IMR-90 (cell line): Measurements from ENCODE around the gene RCBTB1. TPM values are rescaled to one million over a fixed set of nuclear protein-coding genes. Genes with fewer than 3 reads are reported as not detected.

ENCODE experiments used
- ATAC-seq: fragments of 200-7000 bp; cut with Tn5 transposase; 2 replicates; pipeline ENCODE4 v1.9.1; 2020; ENCODE audit warnings: low read depth, mild to moderate bottlenecking, moderate library complexity
- BruUV-seq: library from RNA; stranded (reverse); fragments of 400-500 nt; replicated peaks from 2 replicates; lab custom pipeline; 2021; lab: Mats Ljungman, UMichigan
- CTCF ChIA-PET: fragments of 300-600 bp; formaldehyde crosslinking; extraction: SDS; loops from one replicate; lab custom pipeline; 2021; ENCODE audit warnings: antibody characterized with exemption; lab: Yijun Ruan, JAX
- POLR2A ChIA-PET: fragments of 300-600 bp; sonication (Branson Sonifier 250); formaldehyde crosslinking; loops from one replicate; lab custom pipeline; 2022; ENCODE audit warnings: antibody characterized with exemption; ENCODE audit not compliant: unreplicated experiment; lab: Charles Lee
- DNase-seq: peaks from one replicate; pipeline ENCODE4 v3.0.0; 2013
- H2AFZ ChIP-seq: replicated peaks from 2 replicates; pipeline ENCODE3; 2013; ENCODE audit warnings: low read length, mild to moderate bottlenecking; ENCODE audit not compliant: poor library complexity
- H2AK5ac ChIP-seq: 2 replicates; pipeline ENCODE4 v1.6.1; 2013; ENCODE audit warnings: low read depth, low read length, inconsistent platforms
- H2AK9ac ChIP-seq: replicated peaks from 2 replicates; pipeline ENCODE3; 2013; ENCODE audit warnings: mild to moderate bottlenecking, low read depth, low read length, moderate library complexity; ENCODE audit not compliant: poor library complexity
- H2BK120ac ChIP-seq: 2 replicates; pipeline ENCODE4 v1.6.1; 2013; ENCODE audit warnings: low read depth, low read length, inconsistent platforms
- H2BK15ac ChIP-seq: 3 replicates; pipeline ENCODE4 v1.6.1; 2013; ENCODE audit warnings: low read depth, low read length, inconsistent platforms
- H2BK20ac ChIP-seq: 2 replicates; pipeline ENCODE4 v1.6.1; 2013; ENCODE audit warnings: low read depth, mild to moderate bottlenecking, inconsistent platforms, low read length, moderate library complexity
- H2BK5ac ChIP-seq: 2 replicates; pipeline ENCODE4 v1.6.1; 2013; ENCODE audit warnings: mild to moderate bottlenecking, low read depth, low read length, inconsistent platforms; ENCODE audit not compliant: poor library complexity, severe bottlenecking
- H3K14ac ChIP-seq: replicated peaks from 2 replicates; pipeline ENCODE4 v1.6.1; 2013; ENCODE audit warnings: low read depth, low read length, inconsistent platforms
- H3K18ac ChIP-seq: 2 replicates; pipeline ENCODE4 v1.6.1; 2013; ENCODE audit warnings: low read depth, low read length, control low read depth
- H3K23ac ChIP-seq: 2 replicates; pipeline ENCODE4 v1.6.1; 2013; ENCODE audit warnings: low read depth, low read length, inconsistent platforms
- H3K27ac ChIP-seq: 2 replicates; pipeline ENCODE4 v1.5.1; 2013; ENCODE audit warnings: mild to moderate bottlenecking, control low read depth, low read length; ENCODE audit not compliant: insufficient read depth
- H3K27me3 ChIP-seq: 2 replicates; pipeline ENCODE4 v1.6.1; 2013; ENCODE audit warnings: low read length; ENCODE audit not compliant: control insufficient read depth, insufficient read depth
- H3K36me3 ChIP-seq: 2 replicates; pipeline ENCODE4 v1.6.1; 2013; ENCODE audit warnings: low read length, mixed read lengths; ENCODE audit not compliant: control insufficient read depth, insufficient read depth
- H3K4ac ChIP-seq: 2 replicates; pipeline ENCODE4 v1.6.1; 2013; ENCODE audit warnings: low read depth, low read length, inconsistent platforms
- H3K4me1 ChIP-seq: 2 replicates; pipeline ENCODE4 v1.6.1; 2013; ENCODE audit warnings: low read length, mixed read lengths; ENCODE audit not compliant: control insufficient read depth, insufficient read depth
- H3K4me2 ChIP-seq: 2 replicates; pipeline ENCODE4 v1.6.1; 2013; ENCODE audit warnings: low read depth, mild to moderate bottlenecking, control low read depth, low read length, moderate library complexity
- H3K4me3 ChIP-seq: 2 replicates; pipeline ENCODE4 v1.5.1; 2013; ENCODE audit warnings: low read depth, mild to moderate bottlenecking, control low read depth, low read length, moderate library complexity; ENCODE audit not compliant: insufficient read depth
- H3K56ac ChIP-seq: 2 replicates; pipeline ENCODE4 v1.6.1; 2013; ENCODE audit warnings: low read length, inconsistent platforms; ENCODE audit not compliant: insufficient read depth; ENCODE audit errors: extremely low read depth
- H3K79me1 ChIP-seq, 2 experiments: 2 replicates each; pipeline ENCODE4 v1.6.1; 2013; ENCODE audit warnings: low read length in 2 of 2, inconsistent platforms in 1 of 2, low read depth in 1 of 2
- H3K9ac ChIP-seq: 2 replicates; pipeline ENCODE4 v1.6.1; 2013; ENCODE audit warnings: low read depth, low read length, control low read depth
- H3K9me1 ChIP-seq: 2 replicates; pipeline ENCODE4 v1.6.1; 2013; ENCODE audit warnings: low read length, inconsistent platforms; ENCODE audit not compliant: insufficient read depth
- H3K9me3 ChIP-seq: 2 replicates; pipeline ENCODE4 v1.6.1; 2013; ENCODE audit warnings: low read length; ENCODE audit not compliant: control insufficient read depth, insufficient read depth
- H4K20me1 ChIP-seq: 2 replicates; pipeline ENCODE4 v1.6.1; 2013; ENCODE audit warnings: low read length, inconsistent platforms; ENCODE audit not compliant: insufficient read depth
- H4K5ac ChIP-seq: 2 replicates; pipeline ENCODE4 v1.6.1; 2013; ENCODE audit warnings: mild to moderate bottlenecking, low read depth, low read length, control low read depth
- H4K8ac ChIP-seq, 2 experiments: 2 replicates each; pipeline ENCODE4 v1.6.1; 2013; ENCODE audit warnings: low read depth in 2 of 2, low read length in 2 of 2, control low read depth in 1 of 2, inconsistent platforms in 1 of 2
- H4K91ac ChIP-seq: 2 replicates; pipeline ENCODE4 v1.6.1; 2013; ENCODE audit warnings: low read depth, low read length, inconsistent platforms; ENCODE audit not compliant: insufficient read depth
- BHLHE40 ChIP-seq: fragments of 150-350 bp; IDR thresholded peaks from 2 replicates; pipeline ENCODE4 v1.6.1; 2016; ENCODE audit warnings: mild to moderate bottlenecking, low read depth, low read length
- CTCF ChIP-seq: conservative IDR thresholded peaks from 2 replicates; pipeline ENCODE4 v1.5.1; 2012; ENCODE audit warnings: mild to moderate bottlenecking, low read depth, low read length, improper control_type of control experiment
- ELK1 ChIP-seq: fragments of 150-350 bp; IDR thresholded peaks from 2 replicates; pipeline ENCODE4 v1.6.1; 2016; ENCODE audit warnings: low read depth, mild to moderate bottlenecking, low read length, moderate library complexity, borderline replicate concordance
- FOS ChIP-seq: fragments of 150-350 bp; IDR thresholded peaks from 2 replicates; pipeline ENCODE4 v1.6.1; 2016; ENCODE audit warnings: low read depth, low read length
- MAFK ChIP-seq: IDR thresholded peaks from 2 replicates; pipeline ENCODE4 v1.6.1; 2012; ENCODE audit warnings: low read depth, low read length, improper control_type of control experiment
- MAZ ChIP-seq: IDR thresholded peaks from 2 replicates; pipeline ENCODE4 v1.6.1; 2012; ENCODE audit warnings: low read depth, mild to moderate bottlenecking, low read length, improper control_type of control experiment, moderate library complexity, borderline replicate concordance
- NFE2L2 ChIP-seq: fragments of 150-350 bp; IDR thresholded peaks from 2 replicates; pipeline ENCODE4 v1.6.1; 2016; ENCODE audit warnings: low read depth, mild to moderate bottlenecking, low read length
- RAD21 ChIP-seq: IDR thresholded peaks from 2 replicates; pipeline ENCODE4 v1.6.1; 2012; ENCODE audit warnings: low read length, improper control_type of control experiment
- RCOR1 ChIP-seq: IDR thresholded peaks from 2 replicates; pipeline ENCODE4 v1.6.1; 2012; ENCODE audit warnings: mild to moderate bottlenecking, low read length, improper control_type of control experiment; ENCODE audit not compliant: insufficient replicate concordance
- RFX5 ChIP-seq: IDR thresholded peaks from 2 replicates; pipeline ENCODE4 v1.8.0; 2012; ENCODE audit warnings: low read depth, mild to moderate bottlenecking, low read length, moderate library complexity
- USF2 ChIP-seq: fragments of 150-350 bp; IDR thresholded peaks from 2 replicates; pipeline ENCODE4 v1.6.1; 2017; ENCODE audit warnings: mild to moderate bottlenecking, antibody characterized with exemption, low read length, low read depth
- dilution Hi-C: fragments of 300-500 bp; cut with HindIII; formaldehyde crosslinking; loops from one replicate; pipeline ENCODE4 v1.14.3; 2018; ENCODE audit warnings: low sequenced_read_pairs; ENCODE audit not compliant: unreplicated experiment
- in situ Hi-C: fragments of 300-500 bp; cut with MboI; formaldehyde crosslinking; loops from 3 replicates; pipeline ENCODE4 v1.14.3; 2019; ENCODE audit warnings: low sequenced_read_pairs, inconsistent platforms, mixed read lengths
- intact Hi-C: fragments of 100-400 bp; cut with micrococcal nuclease; formaldehyde crosslinking; loops from 2 replicates; pipeline ENCODE4 v1.10.0; 2022
- polyA plus RNA-seq, 3 experiments: library from polyadenylated mRNA; depleted of rRNA; stranded (reverse); fragments of >200 nt; gene quantifications; 2 replicates each; pipeline ENCODE4 v1.2.3, GENCODE V29; 2012; ENCODE audit warnings: low replicate concordance in 1 of 3
- total RNA-seq: library from RNA; depleted of rRNA; stranded (reverse); fragments of >200 nt; gene quantifications from 2 replicates; pipeline ENCODE4 v1.2.3, GENCODE V29; 2012

RCBTB1 gene
- total and polyA plus RNA-seq, 2 of the 4 experiments (the other 2 are of a cell fraction), result 11.3 to 11.6 TPM

- ATAC-seq (no peak), DNase-seq (no peak)
- no peak overlapping the region for H3K23ac ChIP-seq
- H4K8ac ChIP-seq, result no peak overlapping the region
- no peak overlapping the region for H2BK15ac ChIP-seq
- CTCF ChIA-PET, result interaction anchor here (0.6 kb wide), 1 partner anchor 150 kb away, joined by 5 read pairs; no protein-coding TSS in a partner anchor
- no peaks in the 10 kb centered on the region for H3K79me1 ChIP-seq
- H3K4ac ChIP-seq, result no peak overlapping the region
- H3K27ac ChIP-seq, result no peak overlapping the region
- H3K4me3 ChIP-seq, result no peak overlapping the region
- dilution Hi-C loops, result no loop called here
- in situ Hi-C loops, result no loop called here
- no peaks in the 10 kb centered on the region for H3K9me3 ChIP-seq
- no peak overlapping the region for H3K4me2 ChIP-seq
- H2BK120ac ChIP-seq, result no peak overlapping the region
- intact Hi-C loops, result no loop called here
- H3K4me1 ChIP-seq, result no peaks in the 10 kb centered on the region
- no peak overlapping the region for H4K5ac ChIP-seq
- no peak overlapping the region for H3K18ac ChIP-seq
- no peak overlapping the region for H3K9ac ChIP-seq
- POLR2A ChIA-PET, result no interaction called here
- no peaks in the 10 kb centered on the region for H4K20me1 ChIP-seq
- H2AK5ac ChIP-seq, result no peak overlapping the region
- no peaks in the 10 kb centered on the region for H3K36me3 ChIP-seq
- BruUV-seq, result no TSS peak
- no peak overlapping the region for H2BK20ac ChIP-seq
- no peak overlapping the region for H3K14ac ChIP-seq
- no peak overlapping the region for H2AFZ ChIP-seq
- peaks cover 2% of the 10 kb centered on the region; the same call in 1 of the 2 replicates for H3K27me3 ChIP-seq
- no peak overlapping the region for H3K56ac ChIP-seq
- TF ChIP-seq CTCF, result no peak
- TF ChIP-seq FOS, result no peak
- no peak for TF ChIP-seq NFE2L2
- TF ChIP-seq MAFK, result no peak
- no peak for TF ChIP-seq RFX5
- no peak for TF ChIP-seq ELK1
- TF ChIP-seq RCOR1, result no peak
- no peak for TF ChIP-seq MAZ
- TF ChIP-seq USF2, result no peak
- TF ChIP-seq BHLHE40, result no peak
- TF ChIP-seq RAD21, result no peak
- no peak overlapping the region for H4K91ac ChIP-seq
- H2AK9ac ChIP-seq, result no peak overlapping the region
- H3K9me1 ChIP-seq, result no peaks in the 10 kb centered on the region
- no peak overlapping the region for H2BK5ac ChIP-seq
Observed at GRCh38 chr13:49594576-49594975, 9.2 kb upstream of the RCBTB1 start.
